IMR-90 (cell line): ENCODE results near the gene VSIG10L2. TPM values are rescaled to one million over a fixed set of nuclear protein-coding genes. Genes with fewer than 3 reads are reported as not detected.

Experiments used
- ATAC-seq: fragments of 200-7000 bp; cut with Tn5 transposase; 2 replicates; pipeline ENCODE4 v1.9.1; 2020; ENCODE audit warnings: low read depth, mild to moderate bottlenecking, moderate library complexity
- BruUV-seq: library from RNA; stranded (reverse); fragments of 400-500 nt; replicated peaks from 2 replicates; lab custom pipeline; 2021; lab: Mats Ljungman, UMichigan
- CTCF ChIA-PET: fragments of 300-600 bp; formaldehyde crosslinking; extraction: SDS; loops from one replicate; lab custom pipeline; 2021; ENCODE audit warnings: antibody characterized with exemption; lab: Yijun Ruan, JAX
- POLR2A ChIA-PET: fragments of 300-600 bp; sonication (Branson Sonifier 250); formaldehyde crosslinking; loops from one replicate; lab custom pipeline; 2022; ENCODE audit warnings: antibody characterized with exemption; ENCODE audit not compliant: unreplicated experiment; lab: Charles Lee
- DNase-seq: peaks from one replicate; pipeline ENCODE4 v3.0.0; 2013
- H2AFZ ChIP-seq: replicated peaks from 2 replicates; pipeline ENCODE3; 2013; ENCODE audit warnings: low read length, mild to moderate bottlenecking; ENCODE audit not compliant: poor library complexity
- H2AK5ac ChIP-seq: 2 replicates; pipeline ENCODE4 v1.6.1; 2013; ENCODE audit warnings: low read depth, low read length, inconsistent platforms
- H2AK9ac ChIP-seq: replicated peaks from 2 replicates; pipeline ENCODE3; 2013; ENCODE audit warnings: mild to moderate bottlenecking, low read depth, low read length, moderate library complexity; ENCODE audit not compliant: poor library complexity
- H2BK120ac ChIP-seq: 2 replicates; pipeline ENCODE4 v1.6.1; 2013; ENCODE audit warnings: low read depth, low read length, inconsistent platforms
- H2BK15ac ChIP-seq: 3 replicates; pipeline ENCODE4 v1.6.1; 2013; ENCODE audit warnings: low read depth, low read length, inconsistent platforms
- H2BK20ac ChIP-seq: 2 replicates; pipeline ENCODE4 v1.6.1; 2013; ENCODE audit warnings: low read depth, mild to moderate bottlenecking, inconsistent platforms, low read length, moderate library complexity
- H2BK5ac ChIP-seq: 2 replicates; pipeline ENCODE4 v1.6.1; 2013; ENCODE audit warnings: mild to moderate bottlenecking, low read depth, low read length, inconsistent platforms; ENCODE audit not compliant: poor library complexity, severe bottlenecking
- H3K14ac ChIP-seq: replicated peaks from 2 replicates; pipeline ENCODE4 v1.6.1; 2013; ENCODE audit warnings: low read depth, low read length, inconsistent platforms
- H3K18ac ChIP-seq: 2 replicates; pipeline ENCODE4 v1.6.1; 2013; ENCODE audit warnings: low read depth, low read length, control low read depth
- H3K23ac ChIP-seq: 2 replicates; pipeline ENCODE4 v1.6.1; 2013; ENCODE audit warnings: low read depth, low read length, inconsistent platforms
- H3K27ac ChIP-seq: 2 replicates; pipeline ENCODE4 v1.5.1; 2013; ENCODE audit warnings: mild to moderate bottlenecking, control low read depth, low read length; ENCODE audit not compliant: insufficient read depth
- H3K27me3 ChIP-seq: 2 replicates; pipeline ENCODE4 v1.6.1; 2013; ENCODE audit warnings: low read length; ENCODE audit not compliant: control insufficient read depth, insufficient read depth
- H3K36me3 ChIP-seq: 2 replicates; pipeline ENCODE4 v1.6.1; 2013; ENCODE audit warnings: low read length, mixed read lengths; ENCODE audit not compliant: control insufficient read depth, insufficient read depth
- H3K4ac ChIP-seq: 2 replicates; pipeline ENCODE4 v1.6.1; 2013; ENCODE audit warnings: low read depth, low read length, inconsistent platforms
- H3K4me1 ChIP-seq: 2 replicates; pipeline ENCODE4 v1.6.1; 2013; ENCODE audit warnings: low read length, mixed read lengths; ENCODE audit not compliant: control insufficient read depth, insufficient read depth
- H3K4me2 ChIP-seq: 2 replicates; pipeline ENCODE4 v1.6.1; 2013; ENCODE audit warnings: low read depth, mild to moderate bottlenecking, control low read depth, low read length, moderate library complexity
- H3K4me3 ChIP-seq: 2 replicates; pipeline ENCODE4 v1.5.1; 2013; ENCODE audit warnings: low read depth, mild to moderate bottlenecking, control low read depth, low read length, moderate library complexity; ENCODE audit not compliant: insufficient read depth
- H3K56ac ChIP-seq: 2 replicates; pipeline ENCODE4 v1.6.1; 2013; ENCODE audit warnings: low read length, inconsistent platforms; ENCODE audit not compliant: insufficient read depth; ENCODE audit errors: extremely low read depth
- H3K79me1 ChIP-seq, 2 experiments: 2 replicates each; pipeline ENCODE4 v1.6.1; 2013; ENCODE audit warnings: low read length in 2 of 2, inconsistent platforms in 1 of 2, low read depth in 1 of 2
- H3K9ac ChIP-seq: 2 replicates; pipeline ENCODE4 v1.6.1; 2013; ENCODE audit warnings: low read depth, low read length, control low read depth
- H3K9me1 ChIP-seq: 2 replicates; pipeline ENCODE4 v1.6.1; 2013; ENCODE audit warnings: low read length, inconsistent platforms; ENCODE audit not compliant: insufficient read depth
- H3K9me3 ChIP-seq: 2 replicates; pipeline ENCODE4 v1.6.1; 2013; ENCODE audit warnings: low read length; ENCODE audit not compliant: control insufficient read depth, insufficient read depth
- H4K20me1 ChIP-seq: 2 replicates; pipeline ENCODE4 v1.6.1; 2013; ENCODE audit warnings: low read length, inconsistent platforms; ENCODE audit not compliant: insufficient read depth
- H4K5ac ChIP-seq: 2 replicates; pipeline ENCODE4 v1.6.1; 2013; ENCODE audit warnings: mild to moderate bottlenecking, low read depth, low read length, control low read depth
- H4K8ac ChIP-seq, 2 experiments: 2 replicates each; pipeline ENCODE4 v1.6.1; 2013; ENCODE audit warnings: low read depth in 2 of 2, low read length in 2 of 2, control low read depth in 1 of 2, inconsistent platforms in 1 of 2
- H4K91ac ChIP-seq: 2 replicates; pipeline ENCODE4 v1.6.1; 2013; ENCODE audit warnings: low read depth, low read length, inconsistent platforms; ENCODE audit not compliant: insufficient read depth
- BHLHE40 ChIP-seq: fragments of 150-350 bp; IDR thresholded peaks from 2 replicates; pipeline ENCODE4 v1.6.1; 2016; ENCODE audit warnings: mild to moderate bottlenecking, low read depth, low read length
- CEBPB ChIP-seq: IDR thresholded peaks from 2 replicates; pipeline ENCODE4 v1.6.1; 2012; ENCODE audit warnings: low read depth, low read length, improper control_type of control experiment
- CHD1 ChIP-seq: IDR thresholded peaks from 2 replicates; pipeline ENCODE4 v1.6.1; 2012; ENCODE audit warnings: low read depth, low read length, improper control_type of control experiment
- ELK1 ChIP-seq: fragments of 150-350 bp; IDR thresholded peaks from 2 replicates; pipeline ENCODE4 v1.6.1; 2016; ENCODE audit warnings: low read depth, mild to moderate bottlenecking, low read length, moderate library complexity, borderline replicate concordance
- FOS ChIP-seq: fragments of 150-350 bp; IDR thresholded peaks from 2 replicates; pipeline ENCODE4 v1.6.1; 2016; ENCODE audit warnings: low read depth, low read length
- MAFK ChIP-seq: IDR thresholded peaks from 2 replicates; pipeline ENCODE4 v1.6.1; 2012; ENCODE audit warnings: low read depth, low read length, improper control_type of control experiment
- MAZ ChIP-seq: IDR thresholded peaks from 2 replicates; pipeline ENCODE4 v1.6.1; 2012; ENCODE audit warnings: low read depth, mild to moderate bottlenecking, low read length, improper control_type of control experiment, moderate library complexity, borderline replicate concordance
- MXI1 ChIP-seq: IDR thresholded peaks from 2 replicates; pipeline ENCODE4 v1.6.1; 2012; ENCODE audit warnings: low read depth, mild to moderate bottlenecking, low read length, moderate library complexity, borderline replicate concordance
- NFE2L2 ChIP-seq: fragments of 150-350 bp; IDR thresholded peaks from 2 replicates; pipeline ENCODE4 v1.6.1; 2016; ENCODE audit warnings: low read depth, mild to moderate bottlenecking, low read length
- POLR2A ChIP-seq: IDR thresholded peaks from 2 replicates; pipeline ENCODE4 v1.6.1; 2012; ENCODE audit warnings: mild to moderate bottlenecking, low read depth, low read length
- RAD21 ChIP-seq: IDR thresholded peaks from 2 replicates; pipeline ENCODE4 v1.6.1; 2012; ENCODE audit warnings: low read length, improper control_type of control experiment
- RCOR1 ChIP-seq: IDR thresholded peaks from 2 replicates; pipeline ENCODE4 v1.6.1; 2012; ENCODE audit warnings: mild to moderate bottlenecking, low read length, improper control_type of control experiment; ENCODE audit not compliant: insufficient replicate concordance
- RFX5 ChIP-seq: IDR thresholded peaks from 2 replicates; pipeline ENCODE4 v1.8.0; 2012; ENCODE audit warnings: low read depth, mild to moderate bottlenecking, low read length, moderate library complexity
- SMC3 ChIP-seq: fragments of 150-350 bp; IDR thresholded peaks from 2 replicates; pipeline ENCODE4 v1.6.1; 2016; ENCODE audit warnings: low read depth, mild to moderate bottlenecking, antibody characterized with exemption, low read length, moderate library complexity
- USF2 ChIP-seq: fragments of 150-350 bp; IDR thresholded peaks from 2 replicates; pipeline ENCODE4 v1.6.1; 2017; ENCODE audit warnings: mild to moderate bottlenecking, antibody characterized with exemption, low read length, low read depth
- WGBS, 2 experiments: methylation state at CpG; one replicate each; pipeline versions ENCODE4 v1.1.5 to v1.1.7; 2013; ENCODE audit warnings: missing lambda C conversion rate in 2 of 2; ENCODE audit not compliant: insufficient read length in 1 of 2; ENCODE audit errors: extremely low coverage in 2 of 2; 5-methylcytosine and 5-hydroxymethylcytosine counted together
- dilution Hi-C: fragments of 300-500 bp; cut with HindIII; formaldehyde crosslinking; loops from one replicate; pipeline ENCODE4 v1.14.3; 2018; ENCODE audit warnings: low sequenced_read_pairs; ENCODE audit not compliant: unreplicated experiment
- in situ Hi-C: fragments of 300-500 bp; cut with MboI; formaldehyde crosslinking; loops from 3 replicates; pipeline ENCODE4 v1.14.3; 2019; ENCODE audit warnings: low sequenced_read_pairs, inconsistent platforms, mixed read lengths
- intact Hi-C: fragments of 100-400 bp; cut with micrococcal nuclease; formaldehyde crosslinking; loops from 2 replicates; pipeline ENCODE4 v1.10.0; 2022
- polyA plus RNA-seq, 3 experiments: library from polyadenylated mRNA; depleted of rRNA; stranded (reverse); fragments of >200 nt; gene quantifications; 2 replicates each; pipeline ENCODE4 v1.2.3, GENCODE V29; 2012; ENCODE audit warnings: low replicate concordance in 1 of 3
- total RNA-seq: library from RNA; depleted of rRNA; stranded (reverse); fragments of >200 nt; gene quantifications from 2 replicates; pipeline ENCODE4 v1.2.3, GENCODE V29; 2012
- TF ChIP-seq, protein P1 (sequence below): conservative IDR thresholded peaks from 2 replicates; pipeline ENCODE4 v1.5.1; 2012; ENCODE audit warnings: mild to moderate bottlenecking, low read depth, low read length, improper control_type of control experiment

VSIG10L2 gene
- total and polyA plus RNA-seq, 2 of the 4 experiments (the other 2 are of a cell fraction), result under 0.01 TPM; not detected in 1

DNA sequence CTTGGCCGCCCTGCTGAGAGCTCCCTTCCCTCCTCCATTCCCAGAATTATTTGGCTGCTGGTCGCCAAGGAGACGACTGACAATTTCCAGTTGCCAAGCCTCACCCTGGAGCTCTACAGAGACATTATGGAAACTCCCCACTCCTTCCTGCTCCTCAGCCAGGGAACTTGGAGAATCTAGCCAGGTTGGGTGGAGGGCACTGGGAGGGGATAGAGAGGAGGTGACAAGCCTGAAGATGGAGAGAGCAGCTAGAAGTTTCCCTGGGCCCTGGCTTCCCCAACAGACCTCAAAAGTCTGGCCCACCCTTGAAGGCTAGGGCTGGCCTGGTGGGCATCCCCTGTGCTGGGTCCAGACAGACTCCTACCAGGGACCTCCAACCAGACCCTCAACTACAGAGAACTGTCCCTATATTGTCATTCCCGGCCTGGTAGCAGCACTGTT lies 6.7 kb upstream of the VSIG10L2 start:
- intact Hi-C loops, result no loop called here
- in situ Hi-C loops, result no loop called here
- ATAC-seq, result no peak

More for the DNA sequence above, 6.7 kb upstream of the VSIG10L2 start:
- Histone ChIP-seq H2BK120ac (no peak overlapping the region), H3K4ac (no peak overlapping the region), H3K4me3 (no peak overlapping the region), H2AFZ (no peak overlapping the region), H2BK5ac (no peak overlapping the region), H3K4me2 (no peak overlapping the region), H3K23ac (no peak overlapping the region), H2AK9ac (no peak overlapping the region), H3K14ac (no peak overlapping the region), H2AK5ac (no peak overlapping the region), H3K79me1 (no peaks in the 10 kb centered on the region), H2BK20ac (no peak overlapping the region), H3K9me1 (no peaks in the 10 kb centered on the region), H4K5ac (no peak overlapping the region), H4K8ac (no peak overlapping the region), H3K56ac (no peak overlapping the region), H3K36me3 (no peaks in the 10 kb centered on the region), H4K20me1 (no peaks in the 10 kb centered on the region), H3K4me1 (no peaks in the 10 kb centered on the region; the same call in 1 of the 2 replicates), H4K91ac (no peak overlapping the region), H2BK15ac (no peak overlapping the region), H3K9ac (no peak overlapping the region), H3K27me3 (peaks cover 23% of the 10 kb centered on the region), H3K9me3 (no peaks in the 10 kb centered on the region), H3K27ac (no peak overlapping the region), H3K18ac (no peak overlapping the region)
- DNase-seq, result no peak
- dilution Hi-C loops, result no loop called here
- no peak for TF ChIP-seq RCOR1
- TF ChIP-seq SMC3, result no peak
- TF ChIP-seq MXI1, result no peak
- TF ChIP-seq RFX5, result no peak
- no peak for TF ChIP-seq MAZ
- no peak for TF ChIP-seq ELK1
- TF ChIP-seq USF2, result no peak
- TF ChIP-seq CHD1, result no peak
- TF ChIP-seq MAFK, result no peak
- no peak for TF ChIP-seq RAD21
- TF ChIP-seq FOS, result no peak
- TF ChIP-seq, protein P1, sequence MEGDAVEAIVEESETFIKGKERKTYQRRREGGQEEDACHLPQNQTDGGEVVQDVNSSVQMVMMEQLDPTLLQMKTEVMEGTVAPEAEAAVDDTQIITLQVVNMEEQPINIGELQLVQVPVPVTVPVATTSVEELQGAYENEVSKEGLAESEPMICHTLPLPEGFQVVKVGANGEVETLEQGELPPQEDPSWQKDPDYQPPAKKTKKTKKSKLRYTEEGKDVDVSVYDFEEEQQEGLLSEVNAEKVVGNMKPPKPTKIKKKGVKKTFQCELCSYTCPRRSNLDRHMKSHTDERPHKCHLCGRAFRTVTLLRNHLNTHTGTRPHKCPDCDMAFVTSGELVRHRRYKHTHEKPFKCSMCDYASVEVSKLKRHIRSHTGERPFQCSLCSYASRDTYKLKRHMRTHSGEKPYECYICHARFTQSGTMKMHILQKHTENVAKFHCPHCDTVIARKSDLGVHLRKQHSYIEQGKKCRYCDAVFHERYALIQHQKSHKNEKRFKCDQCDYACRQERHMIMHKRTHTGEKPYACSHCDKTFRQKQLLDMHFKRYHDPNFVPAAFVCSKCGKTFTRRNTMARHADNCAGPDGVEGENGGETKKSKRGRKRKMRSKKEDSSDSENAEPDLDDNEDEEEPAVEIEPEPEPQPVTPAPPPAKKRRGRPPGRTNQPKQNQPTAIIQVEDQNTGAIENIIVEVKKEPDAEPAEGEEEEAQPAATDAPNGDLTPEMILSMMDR, result no peak
- TF ChIP-seq CEBPB, result no peak
- TF ChIP-seq NFE2L2, result no peak
- TF ChIP-seq POLR2A, result no peak
- no peak for TF ChIP-seq BHLHE40
- ChIA-PET CTCF (no interaction called here), POLR2A (no interaction called here)
- BruUV-seq, result no TSS peak
- no CpG with 5 or more reads among the region's 4 CpGs for WGBS, 2 experiments
